ENCODE results near the gene DCLK1. TPM values are rescaled to one million over a fixed set of nuclear protein-coding genes. Genes with fewer than 3 reads are reported as not detected.
A peak's percentile ranks its signal among the peaks of the same experiment; 100 is the strongest.

The DCLK1 gene
- total RNA-seq, 1 donor from 2014 or later: 3.9 TPM

DNA sequence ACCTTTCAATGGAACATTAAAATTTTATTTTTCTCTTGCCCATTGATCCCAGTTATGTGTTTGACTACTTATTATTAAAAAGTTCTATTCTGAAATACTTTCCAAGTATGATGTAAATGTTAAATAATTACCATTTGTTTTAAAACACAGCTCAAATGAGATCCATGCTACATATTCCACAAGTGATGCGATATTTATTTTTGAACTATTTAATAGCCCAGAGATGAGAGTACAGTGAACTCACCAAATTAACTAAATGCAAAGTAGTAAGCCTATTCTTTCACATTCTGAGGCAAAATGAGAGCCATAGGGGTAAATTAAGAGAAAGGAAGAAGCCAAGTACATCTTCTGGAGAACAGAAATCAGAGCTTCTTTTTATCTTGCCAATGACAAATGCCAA is 1.2 kb upstream of the DCLK1 start:
- no peak for DNase-seq (ENCODE audit: low spot score, unreplicated experiment)
- Mint-ChIP-seq H3K4me1 (ENCODE audit: low read depth) (peaks cover 6% of the 10 kb centered on the region), H3K27ac (no peak overlapping the region), H3K9me3 (ENCODE audit: low read depth) (no peaks in the 10 kb centered on the region), H3K27me3 (peaks cover 70% of the 10 kb centered on the region), H3K36me3 (ENCODE audit: insufficient read depth) (no peaks in the 10 kb centered on the region), H3K4me3 (ENCODE audit: low read depth) (peak overlapping the region; percentile 3)
- TF ChIP-seq, protein P1, sequence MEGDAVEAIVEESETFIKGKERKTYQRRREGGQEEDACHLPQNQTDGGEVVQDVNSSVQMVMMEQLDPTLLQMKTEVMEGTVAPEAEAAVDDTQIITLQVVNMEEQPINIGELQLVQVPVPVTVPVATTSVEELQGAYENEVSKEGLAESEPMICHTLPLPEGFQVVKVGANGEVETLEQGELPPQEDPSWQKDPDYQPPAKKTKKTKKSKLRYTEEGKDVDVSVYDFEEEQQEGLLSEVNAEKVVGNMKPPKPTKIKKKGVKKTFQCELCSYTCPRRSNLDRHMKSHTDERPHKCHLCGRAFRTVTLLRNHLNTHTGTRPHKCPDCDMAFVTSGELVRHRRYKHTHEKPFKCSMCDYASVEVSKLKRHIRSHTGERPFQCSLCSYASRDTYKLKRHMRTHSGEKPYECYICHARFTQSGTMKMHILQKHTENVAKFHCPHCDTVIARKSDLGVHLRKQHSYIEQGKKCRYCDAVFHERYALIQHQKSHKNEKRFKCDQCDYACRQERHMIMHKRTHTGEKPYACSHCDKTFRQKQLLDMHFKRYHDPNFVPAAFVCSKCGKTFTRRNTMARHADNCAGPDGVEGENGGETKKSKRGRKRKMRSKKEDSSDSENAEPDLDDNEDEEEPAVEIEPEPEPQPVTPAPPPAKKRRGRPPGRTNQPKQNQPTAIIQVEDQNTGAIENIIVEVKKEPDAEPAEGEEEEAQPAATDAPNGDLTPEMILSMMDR (IDR thresholded peaks at IDR 0.05; ENCODE audit: unreplicated experiment): no peak

DNA sequence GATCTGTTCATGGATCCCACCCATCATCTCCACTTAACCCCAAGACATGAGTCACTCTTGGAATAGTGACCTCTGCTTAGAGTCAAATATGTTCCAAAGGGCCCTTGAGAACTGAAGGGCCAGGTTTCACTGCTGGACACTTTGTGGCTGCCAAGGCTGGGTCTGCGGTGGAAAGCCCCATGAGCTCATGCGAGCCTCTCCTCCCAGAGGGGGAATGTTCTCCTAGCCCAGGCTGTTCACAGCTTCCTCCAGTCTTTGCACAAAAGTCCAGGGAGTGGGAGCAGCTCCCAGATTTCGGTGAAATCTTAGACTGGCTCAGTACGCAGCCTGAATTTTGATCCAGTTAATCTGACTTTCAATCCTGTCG is 732 bp upstream of the DCLK1 start:
- Mint-ChIP-seq H3K4me1 (ENCODE audit: low read depth) (peaks cover 6% of the 10 kb centered on the region), H3K9me3 (ENCODE audit: low read depth) (no peaks in the 10 kb centered on the region), H3K27ac (no peak overlapping the region), H3K27me3 (peaks cover 72% of the 10 kb centered on the region), H3K4me3 (ENCODE audit: low read depth) (peak overlapping the region; percentile 70), H3K36me3 (ENCODE audit: insufficient read depth) (no peaks in the 10 kb centered on the region)
- TF ChIP-seq, protein P1 (IDR thresholded peaks at IDR 0.05; ENCODE audit: unreplicated experiment): no peak
- DNase-seq (ENCODE audit: low spot score, unreplicated experiment): no peak

DNA sequence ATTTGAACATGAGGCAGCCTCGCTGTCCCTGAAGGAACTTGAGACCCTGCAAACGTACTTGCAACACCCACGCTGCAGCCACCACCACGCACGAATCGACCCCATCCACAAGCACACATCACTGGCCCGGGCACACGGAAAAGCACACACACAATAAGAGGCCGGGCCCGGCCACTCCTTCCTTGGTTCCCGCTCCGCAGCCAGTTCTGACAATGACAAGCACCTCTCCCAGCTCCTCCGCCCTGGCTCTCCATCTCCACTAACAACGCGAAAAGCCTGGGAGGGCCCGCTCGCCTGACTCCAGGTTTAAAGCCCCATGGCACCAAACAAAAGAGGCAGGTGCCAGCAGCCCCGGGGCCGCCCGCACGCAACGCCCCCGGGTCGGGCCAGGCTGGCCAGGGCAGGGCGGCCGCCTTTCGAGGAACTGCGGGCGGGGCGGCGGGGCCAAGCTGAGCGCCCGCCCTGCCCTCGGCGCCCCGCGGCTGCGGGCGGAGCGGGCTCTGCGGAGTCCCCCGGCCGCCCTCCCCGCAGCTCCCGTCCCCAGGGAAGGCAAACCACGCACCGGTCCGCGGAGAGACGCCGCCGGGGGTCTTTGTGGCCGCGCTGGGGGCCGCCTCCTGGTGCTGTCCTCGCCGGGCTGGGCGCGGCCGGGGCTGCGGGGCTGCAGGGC is 495 bp downstream of the DCLK1 start:
- DNase-seq (ENCODE audit: low spot score, unreplicated experiment): peak; percentile 19
- H3K27me3 Mint-ChIP-seq: peaks cover 77% of the 10 kb centered on the region
- no peaks in the 10 kb centered on the region for H3K36me3 Mint-ChIP-seq (ENCODE audit: insufficient read depth)
- H3K4me1 Mint-ChIP-seq (ENCODE audit: low read depth): peaks cover 6% of the 10 kb centered on the region
- H3K4me3 Mint-ChIP-seq (ENCODE audit: low read depth): peak overlapping the region; percentile 79
- no peak overlapping the region for H3K27ac Mint-ChIP-seq
- no peaks in the 10 kb centered on the region for H3K9me3 Mint-ChIP-seq (ENCODE audit: low read depth)
- TF ChIP-seq, protein P1 (IDR thresholded peaks at IDR 0.05; ENCODE audit: unreplicated experiment): no peak

DNA sequence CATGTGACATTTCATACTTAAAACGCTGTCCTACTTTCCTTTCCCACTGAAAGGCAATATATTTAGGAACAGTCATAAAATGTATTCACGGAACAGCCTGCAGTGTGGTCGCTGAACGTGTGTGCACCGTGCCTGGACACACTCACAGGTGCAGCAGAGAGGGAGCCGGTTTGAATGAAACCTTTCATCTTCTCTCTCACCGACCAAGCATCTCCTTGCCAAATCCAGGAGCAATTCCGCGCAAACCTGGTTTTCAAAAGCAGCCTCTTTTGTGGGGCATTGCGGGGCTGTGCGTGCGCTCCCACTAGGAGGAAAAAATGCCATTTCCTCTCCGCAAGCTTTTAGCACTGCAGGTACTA is 1.0 kb downstream of the DCLK1 start:
- peaks cover 77% of the 10 kb centered on the region for H3K27me3 Mint-ChIP-seq
- DNase-seq (ENCODE audit: low spot score, unreplicated experiment): no peak
- H3K36me3 Mint-ChIP-seq (ENCODE audit: insufficient read depth): no peaks in the 10 kb centered on the region
- H3K9me3 Mint-ChIP-seq (ENCODE audit: low read depth): no peaks in the 10 kb centered on the region
- TF ChIP-seq, protein P1 (IDR thresholded peaks at IDR 0.05; ENCODE audit: unreplicated experiment): no peak
- peak overlapping the region; percentile 79 for H3K4me3 Mint-ChIP-seq (ENCODE audit: low read depth)
- H3K4me1 Mint-ChIP-seq (ENCODE audit: low read depth): peaks cover 6% of the 10 kb centered on the region
- peak overlapping the region; percentile 16 for H3K27ac Mint-ChIP-seq

DNA sequence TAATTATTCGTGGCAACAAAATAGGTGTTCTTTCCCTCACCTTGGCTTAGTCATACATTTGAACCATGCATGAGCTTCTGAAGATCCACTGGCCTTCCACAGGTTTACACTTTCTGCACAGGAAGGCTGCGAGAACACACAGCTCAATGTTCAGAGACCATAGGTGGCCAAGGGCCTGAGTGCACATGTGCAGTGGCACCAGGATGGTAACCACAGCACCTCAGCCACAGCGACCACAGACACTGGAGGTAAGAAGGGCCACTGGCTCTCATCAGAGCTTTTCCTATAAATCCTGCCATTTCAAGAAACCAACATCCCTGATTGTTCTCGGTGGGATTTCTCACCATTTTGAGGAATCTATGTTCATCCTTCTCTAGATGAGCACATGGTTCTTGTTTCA is 1.6 kb downstream of the DCLK1 start:
- H3K4me3 Mint-ChIP-seq (ENCODE audit: low read depth): peak overlapping the region; percentile 9
- no peak for DNase-seq (ENCODE audit: low spot score, unreplicated experiment)
- no peaks in the 10 kb centered on the region for H3K9me3 Mint-ChIP-seq (ENCODE audit: low read depth)
- peaks cover 75% of the 10 kb centered on the region for H3K27me3 Mint-ChIP-seq
- TF ChIP-seq, protein P1 (IDR thresholded peaks at IDR 0.05; ENCODE audit: unreplicated experiment): no peak
- H3K4me1 Mint-ChIP-seq (ENCODE audit: low read depth): peaks cover 6% of the 10 kb centered on the region
- H3K27ac Mint-ChIP-seq: no peak overlapping the region
- H3K36me3 Mint-ChIP-seq (ENCODE audit: insufficient read depth): no peaks in the 10 kb centered on the region
